ENCODE measurements around the gene ZNF33B. TPM values are rescaled to one million over a fixed set of nuclear protein-coding genes. Genes with fewer than 3 reads are reported as not detected.
A peak's percentile ranks its signal among the peaks of the same experiment; 100 is the strongest.

Gene ZNF33B
- total RNA-seq, 1 experiment from 2014 or later, result 22.7 TPM

DNA sequence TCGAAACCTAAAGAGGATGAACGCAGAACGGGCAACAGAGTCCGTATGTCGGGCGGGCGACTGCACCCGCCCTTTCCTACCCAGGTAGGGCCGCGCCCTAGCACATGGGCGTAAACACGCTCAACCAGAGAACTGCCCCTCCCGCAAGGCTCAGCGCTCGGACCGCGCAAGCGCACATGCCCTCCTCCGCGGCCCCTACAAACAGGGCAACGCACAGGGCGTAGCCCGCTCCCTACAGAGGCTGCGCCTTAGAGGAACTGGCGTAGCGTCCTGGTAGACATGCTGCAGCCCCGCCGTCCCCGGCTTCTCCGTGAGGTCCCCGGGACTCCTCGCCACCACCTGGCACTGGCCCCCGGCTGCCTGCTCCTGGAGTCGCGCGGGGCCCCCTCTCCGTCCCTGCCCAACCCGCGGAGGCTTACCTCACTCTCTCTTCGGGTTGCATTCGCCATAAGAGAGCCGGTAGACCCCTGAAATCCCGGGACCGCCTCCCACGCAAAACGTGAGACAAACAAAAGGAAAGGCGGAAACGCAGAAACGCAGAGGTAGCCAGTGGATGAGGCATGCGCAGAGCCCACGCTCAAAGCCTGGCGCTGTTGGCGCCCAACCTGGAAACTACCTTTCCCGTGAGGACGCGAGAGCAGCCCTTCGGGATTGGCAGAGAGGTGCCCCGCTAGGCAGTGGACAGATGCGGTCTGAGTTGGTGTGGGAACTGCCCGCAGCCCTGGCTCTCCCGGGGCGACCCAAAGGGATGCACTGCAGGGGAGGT is at the start of gene ZNF33B (continued):
- TF ChIP-seq FOXK1 (CRISPR knock-in tag; IDR thresholded peaks at IDR 0.05), result peak; percentile 92
- TF ChIP-seq, protein P1, sequence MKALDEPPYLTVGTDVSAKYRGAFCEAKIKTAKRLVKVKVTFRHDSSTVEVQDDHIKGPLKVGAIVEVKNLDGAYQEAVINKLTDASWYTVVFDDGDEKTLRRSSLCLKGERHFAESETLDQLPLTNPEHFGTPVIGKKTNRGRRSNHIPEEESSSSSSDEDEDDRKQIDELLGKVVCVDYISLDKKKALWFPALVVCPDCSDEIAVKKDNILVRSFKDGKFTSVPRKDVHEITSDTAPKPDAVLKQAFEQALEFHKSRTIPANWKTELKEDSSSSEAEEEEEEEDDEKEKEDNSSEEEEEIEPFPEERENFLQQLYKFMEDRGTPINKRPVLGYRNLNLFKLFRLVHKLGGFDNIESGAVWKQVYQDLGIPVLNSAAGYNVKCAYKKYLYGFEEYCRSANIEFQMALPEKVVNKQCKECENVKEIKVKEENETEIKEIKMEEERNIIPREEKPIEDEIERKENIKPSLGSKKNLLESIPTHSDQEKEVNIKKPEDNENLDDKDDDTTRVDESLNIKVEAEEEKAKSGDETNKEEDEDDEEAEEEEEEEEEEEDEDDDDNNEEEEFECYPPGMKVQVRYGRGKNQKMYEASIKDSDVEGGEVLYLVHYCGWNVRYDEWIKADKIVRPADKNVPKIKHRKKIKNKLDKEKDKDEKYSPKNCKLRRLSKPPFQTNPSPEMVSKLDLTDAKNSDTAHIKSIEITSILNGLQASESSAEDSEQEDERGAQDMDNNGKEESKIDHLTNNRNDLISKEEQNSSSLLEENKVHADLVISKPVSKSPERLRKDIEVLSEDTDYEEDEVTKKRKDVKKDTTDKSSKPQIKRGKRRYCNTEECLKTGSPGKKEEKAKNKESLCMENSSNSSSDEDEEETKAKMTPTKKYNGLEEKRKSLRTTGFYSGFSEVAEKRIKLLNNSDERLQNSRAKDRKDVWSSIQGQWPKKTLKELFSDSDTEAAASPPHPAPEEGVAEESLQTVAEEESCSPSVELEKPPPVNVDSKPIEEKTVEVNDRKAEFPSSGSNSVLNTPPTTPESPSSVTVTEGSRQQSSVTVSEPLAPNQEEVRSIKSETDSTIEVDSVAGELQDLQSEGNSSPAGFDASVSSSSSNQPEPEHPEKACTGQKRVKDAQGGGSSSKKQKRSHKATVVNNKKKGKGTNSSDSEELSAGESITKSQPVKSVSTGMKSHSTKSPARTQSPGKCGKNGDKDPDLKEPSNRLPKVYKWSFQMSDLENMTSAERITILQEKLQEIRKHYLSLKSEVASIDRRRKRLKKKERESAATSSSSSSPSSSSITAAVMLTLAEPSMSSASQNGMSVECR (CRISPR knock-in tag; IDR thresholded peaks at IDR 0.05; ENCODE audit: borderline replicate concordance), result no peak
- TF ChIP-seq, protein P2, sequence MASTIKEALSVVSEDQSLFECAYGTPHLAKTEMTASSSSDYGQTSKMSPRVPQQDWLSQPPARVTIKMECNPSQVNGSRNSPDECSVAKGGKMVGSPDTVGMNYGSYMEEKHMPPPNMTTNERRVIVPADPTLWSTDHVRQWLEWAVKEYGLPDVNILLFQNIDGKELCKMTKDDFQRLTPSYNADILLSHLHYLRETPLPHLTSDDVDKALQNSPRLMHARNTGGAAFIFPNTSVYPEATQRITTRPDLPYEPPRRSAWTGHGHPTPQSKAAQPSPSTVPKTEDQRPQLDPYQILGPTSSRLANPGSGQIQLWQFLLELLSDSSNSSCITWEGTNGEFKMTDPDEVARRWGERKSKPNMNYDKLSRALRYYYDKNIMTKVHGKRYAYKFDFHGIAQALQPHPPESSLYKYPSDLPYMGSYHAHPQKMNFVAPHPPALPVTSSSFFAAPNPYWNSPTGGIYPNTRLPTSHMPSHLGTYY (CRISPR knock-in tag; IDR thresholded peaks at IDR 0.05), result no peak
- TF ChIP-seq, protein P3, sequence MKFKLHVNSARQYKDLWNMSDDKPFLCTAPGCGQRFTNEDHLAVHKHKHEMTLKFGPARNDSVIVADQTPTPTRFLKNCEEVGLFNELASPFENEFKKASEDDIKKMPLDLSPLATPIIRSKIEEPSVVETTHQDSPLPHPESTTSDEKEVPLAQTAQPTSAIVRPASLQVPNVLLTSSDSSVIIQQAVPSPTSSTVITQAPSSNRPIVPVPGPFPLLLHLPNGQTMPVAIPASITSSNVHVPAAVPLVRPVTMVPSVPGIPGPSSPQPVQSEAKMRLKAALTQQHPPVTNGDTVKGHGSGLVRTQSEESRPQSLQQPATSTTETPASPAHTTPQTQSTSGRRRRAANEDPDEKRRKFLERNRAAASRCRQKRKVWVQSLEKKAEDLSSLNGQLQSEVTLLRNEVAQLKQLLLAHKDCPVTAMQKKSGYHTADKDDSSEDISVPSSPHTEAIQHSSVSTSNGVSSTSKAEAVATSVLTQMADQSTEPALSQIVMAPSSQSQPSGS (CRISPR knock-in tag; IDR thresholded peaks at IDR 0.05; ENCODE audit: borderline replicate concordance, low read depth), result no peak
- TF ChIP-seq, protein P4, sequence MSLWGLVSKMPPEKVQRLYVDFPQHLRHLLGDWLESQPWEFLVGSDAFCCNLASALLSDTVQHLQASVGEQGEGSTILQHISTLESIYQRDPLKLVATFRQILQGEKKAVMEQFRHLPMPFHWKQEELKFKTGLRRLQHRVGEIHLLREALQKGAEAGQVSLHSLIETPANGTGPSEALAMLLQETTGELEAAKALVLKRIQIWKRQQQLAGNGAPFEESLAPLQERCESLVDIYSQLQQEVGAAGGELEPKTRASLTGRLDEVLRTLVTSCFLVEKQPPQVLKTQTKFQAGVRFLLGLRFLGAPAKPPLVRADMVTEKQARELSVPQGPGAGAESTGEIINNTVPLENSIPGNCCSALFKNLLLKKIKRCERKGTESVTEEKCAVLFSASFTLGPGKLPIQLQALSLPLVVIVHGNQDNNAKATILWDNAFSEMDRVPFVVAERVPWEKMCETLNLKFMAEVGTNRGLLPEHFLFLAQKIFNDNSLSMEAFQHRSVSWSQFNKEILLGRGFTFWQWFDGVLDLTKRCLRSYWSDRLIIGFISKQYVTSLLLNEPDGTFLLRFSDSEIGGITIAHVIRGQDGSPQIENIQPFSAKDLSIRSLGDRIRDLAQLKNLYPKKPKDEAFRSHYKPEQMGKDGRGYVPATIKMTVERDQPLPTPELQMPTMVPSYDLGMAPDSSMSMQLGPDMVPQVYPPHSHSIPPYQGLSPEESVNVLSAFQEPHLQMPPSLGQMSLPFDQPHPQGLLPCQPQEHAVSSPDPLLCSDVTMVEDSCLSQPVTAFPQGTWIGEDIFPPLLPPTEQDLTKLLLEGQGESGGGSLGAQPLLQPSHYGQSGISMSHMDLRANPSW (CRISPR knock-in tag; conservative IDR thresholded peaks at IDR 0.05; ENCODE audit: low read depth), result no peak
- no peak for TF ChIP-seq RELA (CRISPR knock-in tag; IDR thresholded peaks at IDR 0.05; ENCODE audit: borderline replicate concordance)

DNA sequence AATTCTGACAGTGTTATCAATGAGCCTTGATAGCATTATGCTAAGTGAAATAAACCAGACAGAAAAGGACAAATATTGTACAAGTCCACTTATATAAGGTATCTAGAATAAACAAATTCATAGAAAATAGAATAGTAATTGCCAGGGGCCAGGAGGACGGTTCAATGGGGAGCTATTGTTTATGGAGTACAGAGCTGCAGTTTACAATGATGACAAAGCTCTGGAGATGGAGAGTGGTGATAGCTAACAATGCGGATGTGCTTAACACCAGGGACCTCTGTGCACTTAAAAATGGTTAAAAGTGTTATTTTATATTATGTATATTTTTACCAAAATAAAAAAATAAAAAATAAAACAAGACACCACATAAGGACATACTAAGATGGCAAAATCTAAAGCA is 46.1 kb upstream of the ZNF33B start:
- Mint-ChIP-seq H3K36me3 (peaks cover 5% of the 10 kb centered on the region), H3K9me3 (peaks cover 25% of the 10 kb centered on the region), H3K27me3 (ENCODE audit: low read depth) (no peaks in the 10 kb centered on the region; the same call in 1 of the 2 replicates), H3K4me3 (no peak overlapping the region), H3K27ac (no peak overlapping the region), H3K4me1 (no peaks in the 10 kb centered on the region)
- no peak for ATAC-seq
- ChIA-PET POLR2A (no interaction called here), CTCF (no interaction called here)
- TF ChIP-seq ELF4 (CRISPR knock-in tag; IDR thresholded peaks at IDR 0.05; ENCODE audit: low read depth), result no peak
- no peak for TF ChIP-seq FOXK1 (CRISPR knock-in tag; IDR thresholded peaks at IDR 0.05)
- TF ChIP-seq ZNF396 (CRISPR knock-in tag; IDR thresholded peaks at IDR 0.05; ENCODE audit: borderline replicate concordance), result no peak
- no peak for TF ChIP-seq CREM (CRISPR knock-in tag; IDR thresholded peaks at IDR 0.05)
- TF ChIP-seq NR1H2 (CRISPR knock-in tag; IDR thresholded peaks at IDR 0.05), result no peak
- TF ChIP-seq ZNF423 (CRISPR knock-in tag; IDR thresholded peaks at IDR 0.05), result no peak
- TF ChIP-seq, protein P3 (CRISPR knock-in tag; IDR thresholded peaks at IDR 0.05; ENCODE audit: borderline replicate concordance, low read depth), result no peak
- no peak for TF ChIP-seq ZNF416 (CRISPR knock-in tag; IDR thresholded peaks at IDR 0.05)
- no peak for TF ChIP-seq ZNF219 (CRISPR knock-in tag; IDR thresholded peaks at IDR 0.05; ENCODE audit: borderline replicate concordance)
- TF ChIP-seq, protein P5, sequence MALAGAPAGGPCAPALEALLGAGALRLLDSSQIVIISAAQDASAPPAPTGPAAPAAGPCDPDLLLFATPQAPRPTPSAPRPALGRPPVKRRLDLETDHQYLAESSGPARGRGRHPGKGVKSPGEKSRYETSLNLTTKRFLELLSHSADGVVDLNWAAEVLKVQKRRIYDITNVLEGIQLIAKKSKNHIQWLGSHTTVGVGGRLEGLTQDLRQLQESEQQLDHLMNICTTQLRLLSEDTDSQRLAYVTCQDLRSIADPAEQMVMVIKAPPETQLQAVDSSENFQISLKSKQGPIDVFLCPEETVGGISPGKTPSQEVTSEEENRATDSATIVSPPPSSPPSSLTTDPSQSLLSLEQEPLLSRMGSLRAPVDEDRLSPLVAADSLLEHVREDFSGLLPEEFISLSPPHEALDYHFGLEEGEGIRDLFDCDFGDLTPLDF (CRISPR knock-in tag; IDR thresholded peaks at IDR 0.05), result no peak
- TF ChIP-seq, protein P6, sequence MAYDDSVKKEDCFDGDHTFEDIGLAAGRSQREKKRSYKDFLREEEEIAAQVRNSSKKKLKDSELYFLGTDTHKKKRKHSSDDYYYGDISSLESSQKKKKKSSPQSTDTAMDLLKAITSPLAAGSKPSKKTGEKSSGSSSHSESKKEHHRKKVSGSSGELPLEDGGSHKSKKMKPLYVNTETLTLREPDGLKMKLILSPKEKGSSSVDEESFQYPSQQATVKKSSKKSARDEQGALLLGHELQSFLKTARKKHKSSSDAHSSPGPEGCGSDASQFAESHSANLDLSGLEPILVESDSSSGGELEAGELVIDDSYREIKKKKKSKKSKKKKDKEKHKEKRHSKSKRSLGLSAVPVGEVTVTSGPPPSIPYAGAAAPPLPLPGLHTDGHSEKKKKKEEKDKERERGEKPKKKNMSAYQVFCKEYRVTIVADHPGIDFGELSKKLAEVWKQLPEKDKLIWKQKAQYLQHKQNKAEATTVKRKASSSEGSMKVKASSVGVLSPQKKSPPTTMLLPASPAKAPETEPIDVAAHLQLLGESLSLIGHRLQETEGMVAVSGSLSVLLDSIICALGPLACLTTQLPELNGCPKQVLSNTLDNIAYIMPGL (CRISPR knock-in tag; IDR thresholded peaks at IDR 0.05), result no peak
- TF ChIP-seq, protein P7, sequence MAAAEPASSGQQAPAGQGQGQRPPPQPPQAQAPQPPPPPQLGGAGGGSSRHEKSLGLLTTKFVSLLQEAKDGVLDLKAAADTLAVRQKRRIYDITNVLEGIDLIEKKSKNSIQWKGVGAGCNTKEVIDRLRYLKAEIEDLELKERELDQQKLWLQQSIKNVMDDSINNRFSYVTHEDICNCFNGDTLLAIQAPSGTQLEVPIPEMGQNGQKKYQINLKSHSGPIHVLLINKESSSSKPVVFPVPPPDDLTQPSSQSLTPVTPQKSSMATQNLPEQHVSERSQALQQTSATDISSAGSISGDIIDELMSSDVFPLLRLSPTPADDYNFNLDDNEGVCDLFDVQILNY (CRISPR knock-in tag; IDR thresholded peaks at IDR 0.05), result no peak
- no peak for DNase-seq (ENCODE audit: low spot score)
